GM20431 (cell line): ENCODE data around the gene TEX261.

Experiments
- in situ Hi-C: fragments of 300-500 bp; cut with MseI, MboI; formaldehyde crosslinking; loops from one replicate; pipeline ENCODE4 v1.15.0; 2020; ENCODE audit warnings: low sequenced_read_pairs; ENCODE audit not compliant: unreplicated experiment

Gene TEX261

GRCh38 chr2:70983506-70984227 is 11.0 kb downstream of the TEX261 start:
- in situ Hi-C loops = no loop called here

- in situ Hi-C loops = no loop called here
These were observed 11.7 kb downstream of the TEX261 start for GRCh38 chr2:70982971-70983370.

DNA sequence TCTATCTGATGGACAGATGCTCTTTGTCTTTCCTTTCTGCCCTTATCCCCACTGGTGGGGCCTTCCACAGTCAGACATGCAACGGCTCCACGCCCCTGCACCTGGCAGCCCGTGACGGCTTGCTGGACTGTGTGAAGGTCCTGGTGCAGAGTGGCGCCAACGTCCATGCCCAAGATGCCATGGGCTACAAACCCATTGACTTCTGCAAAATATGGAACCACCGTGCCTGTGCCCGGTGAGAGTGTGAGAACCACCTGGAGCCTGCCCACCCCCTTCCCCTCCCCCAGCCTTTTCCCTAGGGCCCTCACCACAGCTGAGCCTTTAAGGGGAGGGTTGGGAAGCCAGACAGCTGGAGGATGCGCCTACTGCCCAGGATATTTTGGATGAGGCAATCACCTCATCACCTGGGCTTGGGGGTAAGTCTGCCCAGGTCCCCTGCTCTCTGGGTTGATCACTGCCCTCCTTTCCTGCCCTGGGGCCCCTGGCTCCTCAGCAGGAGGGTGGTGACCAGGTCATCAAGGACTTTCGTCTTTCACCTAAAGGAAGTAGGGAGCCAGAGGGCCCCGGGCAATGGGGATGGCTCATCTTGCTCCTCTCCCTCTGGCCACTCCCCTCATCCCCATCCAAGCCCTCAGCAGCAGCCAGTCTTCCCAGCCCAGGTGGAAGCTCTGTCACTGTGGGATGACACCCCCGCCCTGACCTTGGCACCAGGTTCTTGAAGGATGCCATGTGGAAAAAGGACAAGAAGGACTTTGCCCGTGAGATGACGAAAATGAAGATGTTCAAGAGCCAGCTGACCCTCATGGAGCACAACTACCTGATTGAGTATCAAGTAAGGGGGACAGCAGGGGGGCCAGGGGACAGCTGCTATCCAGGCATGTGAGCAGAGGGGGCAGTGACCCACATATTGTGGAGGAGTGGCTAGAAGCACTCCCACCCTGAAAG is 12.5 kb downstream of the TEX261 start:
- in situ Hi-C loops = no loop called here

DNA sequence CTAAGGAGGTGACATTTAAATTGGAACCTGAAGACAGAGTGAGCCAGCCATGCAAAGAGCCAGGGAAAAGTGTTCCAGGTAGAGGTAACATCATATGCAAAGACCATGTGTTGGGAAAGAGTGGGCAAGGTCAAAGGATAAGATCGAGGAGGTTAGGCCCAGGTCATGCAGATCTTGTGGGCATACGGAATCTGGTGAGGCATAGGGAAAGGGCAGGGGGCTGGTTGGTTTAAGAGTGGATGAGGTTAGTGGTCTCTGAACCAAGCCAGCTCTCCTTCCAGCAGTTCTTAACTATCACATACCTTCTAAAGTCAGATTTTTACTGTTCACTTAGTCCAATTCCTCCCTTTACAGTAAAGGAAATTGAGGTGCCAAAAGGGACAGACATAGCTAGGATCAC is 13.3 kb downstream of the TEX261 start:
- in situ Hi-C loops = no loop called here

DNA sequence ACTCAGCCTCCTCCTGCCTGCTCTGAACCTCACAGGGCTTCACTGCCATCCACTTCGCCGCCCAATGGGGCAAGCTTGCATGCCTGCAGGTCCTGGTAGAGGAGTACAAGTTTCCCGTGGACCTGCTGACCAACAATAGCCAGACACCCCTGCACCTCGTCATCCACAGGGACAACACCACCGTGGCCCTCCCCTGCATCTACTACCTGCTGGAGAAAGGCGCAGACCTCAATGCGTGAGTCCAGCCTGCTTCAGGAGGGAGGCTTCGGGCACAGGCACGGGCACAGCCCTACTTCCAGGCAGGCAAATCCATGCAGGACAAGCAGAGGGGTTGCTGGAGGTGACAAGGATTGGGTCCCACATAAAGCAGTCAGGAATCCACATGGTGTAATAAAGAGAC is 15.0 kb downstream of the TEX261 start:
- in situ Hi-C loops = no loop called here

DNA sequence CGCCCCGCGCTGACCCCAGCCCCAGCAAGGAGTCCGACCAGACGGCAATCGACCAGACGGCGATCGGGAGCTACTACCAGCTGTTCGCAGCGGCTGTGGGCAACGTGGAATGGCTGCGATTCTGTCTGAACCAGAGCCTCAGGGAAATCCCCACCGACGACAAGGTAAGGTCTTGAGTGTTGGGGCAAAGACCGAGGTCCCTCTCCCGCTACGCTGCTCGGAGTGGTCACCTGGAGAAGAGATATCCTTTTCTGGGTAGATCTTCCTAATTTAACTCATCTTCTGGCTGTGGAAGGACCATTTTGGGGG is 15.5 kb downstream of the TEX261 start:
- in situ Hi-C loops = no loop called here

DNA sequence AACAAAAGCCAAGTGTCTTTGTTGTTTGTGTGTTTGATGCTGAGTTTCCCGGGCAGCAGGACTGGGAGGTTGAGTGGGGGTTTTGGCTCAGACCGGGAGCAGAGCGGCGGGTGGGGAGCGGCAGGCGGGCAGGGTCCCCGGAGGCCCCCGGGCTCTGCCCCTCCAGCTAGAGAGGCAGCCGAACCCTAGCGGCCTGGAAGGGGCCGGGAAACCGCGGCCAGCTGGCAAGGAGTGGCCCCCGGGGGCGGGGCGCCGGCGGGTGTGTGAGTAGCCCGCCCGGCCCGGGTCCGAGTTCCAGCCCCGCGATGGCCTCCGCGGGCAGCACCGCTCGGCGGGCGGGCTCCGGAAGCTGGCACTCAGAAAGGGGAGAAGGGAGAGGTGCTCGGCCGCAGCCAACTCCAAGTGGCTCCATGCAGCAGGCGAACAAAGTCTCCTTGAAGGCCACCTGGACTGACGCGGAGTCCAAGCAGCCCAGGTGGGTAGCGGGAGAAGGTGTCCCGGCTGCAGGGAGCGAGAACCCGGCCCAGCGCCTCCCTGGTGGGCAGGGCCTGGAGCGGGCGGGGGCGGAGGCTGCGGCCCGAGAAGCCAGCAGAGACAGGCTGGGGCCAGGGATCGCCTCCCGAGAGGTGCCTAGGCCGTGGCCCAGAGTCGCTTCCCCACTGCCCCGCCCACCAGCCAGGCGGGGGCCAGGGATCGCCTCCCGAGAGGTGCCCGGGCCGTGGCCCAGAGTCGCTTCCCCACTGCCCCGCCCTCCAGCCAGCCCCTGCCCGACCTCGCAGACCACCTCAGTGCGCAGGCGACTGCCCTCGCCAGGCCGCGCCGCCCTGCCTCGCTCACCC is 16.1 kb downstream of the TEX261 start, which contains the start of gene ANKRD53:
Gene ANKRD53, plus strand, starts transcription at position 290 of the 839 bp plus-strand sequence. Its CDS starts 16 bp downstream, at position 306.
- in situ Hi-C loops = no loop called here

GRCh38 chr2:70977605-70978205 is 17.0 kb downstream of the TEX261 start:
- in situ Hi-C loops = no loop called here

DNA sequence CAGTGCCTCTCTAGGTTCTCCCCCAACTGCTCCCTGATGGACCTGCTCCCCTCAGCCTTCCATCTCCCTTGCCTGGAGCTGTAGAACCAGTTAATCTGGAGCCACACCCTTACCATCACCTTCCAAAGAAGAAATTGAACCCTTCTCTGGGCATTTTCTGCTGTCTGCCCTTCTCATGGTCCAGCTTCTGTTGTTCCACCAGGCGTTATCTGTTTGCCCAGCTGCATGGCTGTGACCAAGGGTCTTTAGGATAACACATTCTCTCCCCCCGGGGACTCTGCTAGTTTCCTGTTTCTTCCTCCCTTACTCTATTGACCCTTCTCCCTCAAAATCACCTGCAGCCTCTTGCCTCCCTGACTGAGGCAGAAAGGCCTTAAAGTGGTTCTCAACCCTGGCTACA is 19.4 kb downstream of the TEX261 start:
- in situ Hi-C loops = no loop called here

DNA sequence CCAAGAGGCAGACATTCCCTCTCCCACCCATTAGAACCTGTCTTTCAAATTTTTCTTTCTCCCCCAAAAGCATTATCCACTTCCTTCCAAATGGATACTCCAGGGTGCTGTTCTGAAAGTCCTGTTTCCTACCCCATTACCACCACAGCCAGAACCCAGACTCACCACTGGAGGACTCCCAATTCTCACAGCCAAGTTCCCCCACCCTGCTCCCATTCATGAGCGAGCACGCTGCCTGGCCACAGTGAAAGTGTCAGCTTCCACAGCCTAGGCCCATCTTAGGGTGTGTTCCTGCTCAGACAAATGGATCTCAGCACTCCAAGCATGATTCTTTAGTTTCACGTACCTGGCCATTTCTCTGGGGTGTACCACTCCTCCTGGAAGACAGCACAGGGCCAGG is 20.1 kb downstream of the TEX261 start:
- in situ Hi-C loops = no loop called here

DNA sequence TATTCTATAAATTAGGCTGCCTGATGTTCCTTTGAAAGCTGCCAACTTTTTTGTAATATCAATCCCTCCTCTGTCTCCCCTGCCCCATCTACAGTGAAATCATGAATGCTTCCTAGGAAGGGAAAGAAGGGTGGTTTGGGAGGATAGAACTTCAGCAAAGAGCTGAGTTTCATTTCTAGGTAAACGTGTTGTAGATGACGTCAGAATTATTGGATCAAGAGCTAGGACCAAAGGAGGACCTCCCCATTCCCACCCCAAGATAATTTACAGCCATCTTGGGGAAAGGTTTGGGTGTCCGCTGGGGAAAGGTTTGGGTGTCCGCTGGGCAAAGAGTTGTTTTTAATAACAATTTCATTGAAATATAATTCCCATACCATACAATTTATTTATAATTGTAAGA is 27.5 kb downstream of the TEX261 start:
- in situ Hi-C loops = no loop called here

DNA sequence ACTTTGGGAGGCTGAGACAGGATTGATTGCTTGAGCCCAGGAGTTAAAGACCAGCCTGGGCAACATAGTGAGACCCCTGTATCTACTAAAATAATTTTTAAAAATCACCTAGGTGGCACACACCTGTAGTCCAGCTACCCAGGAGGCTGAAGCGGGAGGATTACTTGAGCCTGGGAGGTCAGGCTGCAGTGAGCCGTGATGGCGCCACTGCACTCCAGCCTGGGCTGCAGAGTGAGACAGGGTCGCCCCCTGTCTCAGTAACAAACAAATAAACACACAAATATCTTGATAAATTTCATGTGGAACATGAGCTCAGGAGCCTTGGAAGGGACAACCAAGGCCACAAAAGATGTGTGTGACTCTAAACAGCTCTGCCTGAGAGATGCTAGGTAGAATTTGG is 28.0 kb downstream of the TEX261 start:
- in situ Hi-C loops = no loop called here

GRCh38 chr2:70965506-70965905 is 29.2 kb downstream of the TEX261 start:
- in situ Hi-C loops = no loop called here

DNA sequence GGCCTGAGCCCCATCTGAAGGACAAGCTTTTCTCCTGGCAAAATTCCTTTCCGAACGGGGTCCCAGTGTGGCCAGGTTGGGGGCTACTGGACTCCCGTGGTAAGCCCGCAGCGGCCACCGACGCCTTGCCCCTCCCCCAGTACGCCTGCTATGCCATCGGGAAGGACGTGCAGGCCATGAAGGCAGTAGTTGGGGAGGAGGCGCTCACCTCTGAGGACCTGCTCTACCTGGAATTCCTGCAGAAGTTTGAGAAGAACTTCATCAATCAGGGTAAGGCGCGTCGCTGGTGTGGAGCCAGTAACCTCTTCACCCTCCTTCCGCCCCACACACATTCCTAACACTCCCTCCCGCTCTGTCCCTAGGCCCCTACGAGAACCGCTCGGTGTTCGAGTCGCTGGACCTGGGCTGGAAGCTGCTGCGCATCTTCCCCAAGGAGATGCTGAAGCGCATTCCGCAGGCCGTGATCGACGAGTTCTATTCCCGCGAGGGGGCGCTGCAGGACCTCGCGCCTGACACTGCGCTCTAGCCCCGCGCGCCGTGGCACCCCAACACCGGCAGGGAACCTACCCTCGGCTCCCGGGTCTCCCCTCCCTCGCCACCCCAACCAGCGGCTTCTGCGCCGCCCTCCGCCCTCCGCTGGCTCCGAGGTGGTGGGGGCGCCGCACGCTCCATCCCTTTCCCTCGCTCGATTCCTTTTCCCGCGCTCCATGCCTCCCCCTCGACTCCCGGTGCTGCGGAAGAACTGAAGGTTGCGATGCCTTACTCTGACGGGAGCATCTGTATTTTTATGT is 29.9 kb downstream of the TEX261 start:
- in situ Hi-C loops = no loop called here

DNA sequence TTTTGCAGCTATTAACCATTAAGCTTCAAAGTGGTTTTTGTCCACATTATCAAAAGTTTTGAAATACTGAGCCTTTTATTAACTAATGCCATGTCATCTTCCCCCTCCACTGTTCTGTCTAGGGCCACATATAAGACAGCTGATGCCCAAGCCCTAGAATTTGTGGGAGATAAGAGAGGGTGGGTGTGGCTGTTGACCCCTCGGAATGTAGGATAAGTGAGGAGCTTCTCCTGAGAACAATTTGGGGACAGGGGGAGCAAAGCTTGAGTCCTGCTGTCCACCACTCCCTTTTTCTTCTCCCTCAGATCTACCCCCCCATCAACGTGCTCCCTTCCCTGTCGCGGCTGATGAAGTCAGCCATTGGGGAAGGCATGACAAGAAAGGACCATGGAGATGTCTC is 30.5 kb downstream of the TEX261 start:
- in situ Hi-C loops = no loop called here

DNA sequence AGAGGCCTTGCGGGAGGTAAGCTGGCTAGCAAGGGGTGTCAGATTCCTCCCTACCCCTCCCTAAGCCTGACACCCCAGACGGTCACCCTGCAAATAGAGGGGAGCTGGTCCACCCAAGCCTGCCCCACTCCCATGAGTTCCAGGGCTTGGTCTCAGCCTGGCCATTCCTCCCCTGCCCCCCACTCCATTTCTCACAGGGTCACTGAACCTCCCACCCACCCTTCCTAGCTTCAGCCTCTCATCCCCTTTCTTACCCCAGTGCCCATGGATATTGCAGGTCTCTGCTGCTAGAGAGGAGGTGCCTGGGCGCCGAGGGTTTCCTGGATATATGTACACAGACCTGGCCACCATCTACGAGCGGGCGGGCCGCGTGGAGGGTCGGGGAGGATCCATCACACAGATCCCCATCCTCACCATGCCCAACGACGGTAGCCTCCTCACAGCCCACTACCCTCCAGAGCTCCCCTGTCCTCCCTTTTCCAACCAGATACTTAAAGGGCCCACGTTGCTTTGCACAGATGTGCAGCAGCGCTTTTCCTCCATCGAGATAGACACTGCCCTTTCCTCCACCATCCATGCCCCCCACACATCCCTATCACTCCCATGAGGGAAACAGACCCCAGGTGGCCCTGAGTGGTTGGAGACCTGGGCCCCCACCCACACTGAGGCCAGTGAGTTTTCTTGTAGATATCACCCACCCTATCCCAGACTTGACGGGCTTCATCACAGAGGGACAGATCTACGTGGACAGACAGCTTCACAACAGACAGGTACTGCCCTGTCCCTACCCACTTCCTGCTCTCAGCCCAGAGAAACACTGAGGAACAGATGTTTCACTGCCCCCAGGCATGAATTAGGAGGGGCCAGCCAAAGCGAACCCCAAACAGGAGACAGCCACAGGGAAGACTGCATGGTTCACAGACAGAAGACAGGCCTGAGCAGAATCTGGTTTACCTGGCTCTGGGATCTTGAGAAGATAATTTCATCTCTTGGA is 31.5 kb downstream of the TEX261 start:
- in situ Hi-C loops = no loop called here

DNA sequence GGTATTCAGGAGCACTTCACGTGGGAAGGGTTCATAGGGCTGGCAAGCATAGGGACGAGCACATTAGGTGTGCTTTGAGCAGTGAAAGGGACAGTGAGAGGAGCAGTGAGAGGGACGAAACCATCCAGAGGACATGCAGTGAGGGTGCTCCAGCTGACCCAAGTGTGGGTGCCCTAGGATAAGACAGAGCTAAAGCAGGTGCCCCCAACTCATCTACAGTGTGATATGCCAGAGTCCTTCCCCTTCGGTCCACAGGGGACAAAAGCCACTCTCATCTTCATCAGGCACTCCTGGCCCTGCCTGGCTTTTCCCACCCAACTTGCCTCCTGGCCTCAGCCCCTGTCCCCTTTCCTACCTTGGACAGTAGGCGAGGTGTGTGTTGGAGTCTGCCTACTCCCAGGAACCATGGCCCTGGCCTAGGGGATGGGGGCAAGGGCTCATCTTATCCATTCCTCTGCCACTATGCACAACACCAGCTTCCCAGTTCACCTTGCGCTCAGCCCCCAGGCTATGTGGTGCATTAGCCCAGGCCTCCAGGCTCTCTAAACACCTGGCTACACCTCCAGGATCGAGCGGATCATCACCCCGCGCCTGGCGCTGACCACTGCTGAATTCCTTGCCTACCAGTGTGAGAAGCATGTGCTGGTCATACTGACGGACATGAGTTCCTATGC is 32.3 kb downstream of the TEX261 start:
- in situ Hi-C loops = no loop called here

DNA sequence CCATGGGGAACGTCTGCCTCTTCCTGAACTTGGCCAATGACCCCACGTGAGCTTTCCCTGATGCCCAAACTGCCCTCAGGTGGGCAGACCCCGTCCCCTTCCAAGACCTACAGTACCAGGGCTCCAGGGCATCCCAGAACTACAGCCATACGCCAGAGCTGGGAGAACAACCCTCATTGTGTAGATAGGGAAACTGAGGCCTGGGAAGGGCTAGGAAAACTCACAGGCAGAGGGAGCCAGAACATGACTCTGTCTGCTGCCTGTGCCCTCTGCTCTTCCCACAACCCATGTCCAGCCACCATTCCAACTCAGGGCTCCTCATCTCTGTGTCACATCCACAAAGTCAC is 33.1 kb downstream of the TEX261 start:
- in situ Hi-C loops = no loop called here
